ENCODE measurements around the gene DEFB129.

DEFB129 gene

GRCh38 chr20:271069-271468 is 44.0 kb downstream of the DEFB129 start:
- no peaks in the 10 kb centered on the region for H3K27me3 Mint-ChIP-seq
- ATAC-seq: no peak
- no peak overlapping the region for H3K4me3 Mint-ChIP-seq
- H3K9me3 Mint-ChIP-seq: no peaks in the 10 kb centered on the region
- no peak overlapping the region for H3K27ac Mint-ChIP-seq
- DNase-seq: no peak
- H3K4me1 Mint-ChIP-seq: peaks cover 13% of the 10 kb centered on the region

- no peaks in the 10 kb centered on the region for H3K9me3 Mint-ChIP-seq
- peaks cover 8% of the 10 kb centered on the region for H3K4me1 Mint-ChIP-seq
- H3K27me3 Mint-ChIP-seq: no peaks in the 10 kb centered on the region
These were observed 44.5 kb downstream of the DEFB129 start for GRCh38 chr20:271528-271927.

GRCh38 chr20:272718-273117 is 45.7 kb downstream of the DEFB129 start:
- no peaks in the 10 kb centered on the region for H3K27me3 Mint-ChIP-seq
- no peaks in the 10 kb centered on the region for H3K4me1 Mint-ChIP-seq
- no peak for DNase-seq
- H3K9me3 Mint-ChIP-seq: no peaks in the 10 kb centered on the region
- H3K4me3 Mint-ChIP-seq: no peak overlapping the region
- ATAC-seq: no peak
- no peak overlapping the region for H3K27ac Mint-ChIP-seq

More at GRCh38 chr20:271528-271927, 44.5 kb downstream of the DEFB129 start:
- ATAC-seq: no peak
- no peak overlapping the region for H3K27ac Mint-ChIP-seq
- no peak for DNase-seq
- H3K4me3 Mint-ChIP-seq: no peak overlapping the region

GRCh38 chr20:273884-274283 is 46.8 kb downstream of the DEFB129 start:
- Mint-ChIP-seq H3K4me1 (no peaks in the 10 kb centered on the region), H3K27me3 (no peaks in the 10 kb centered on the region), H3K27ac (no peak overlapping the region), H3K9me3 (no peaks in the 10 kb centered on the region), H3K4me3 (no peak overlapping the region)
- ATAC-seq (no peak), DNase-seq (no peak)

- no peaks in the 10 kb centered on the region for H3K4me1 Mint-ChIP-seq
- no peak overlapping the region for H3K27ac Mint-ChIP-seq
- no peaks in the 10 kb centered on the region for H3K9me3 Mint-ChIP-seq
- ATAC-seq (no peak), DNase-seq (no peak)
- H3K27me3 Mint-ChIP-seq: no peaks in the 10 kb centered on the region
- no peak overlapping the region for H3K4me3 Mint-ChIP-seq
These were observed 48.7 kb downstream of the DEFB129 start for GRCh38 chr20:275791-276190.

GRCh38 chr20:276620-277495 is 49.8 kb downstream of the DEFB129 start:
- Mint-ChIP-seq H3K9me3 (no peaks in the 10 kb centered on the region), H3K4me1 (no peaks in the 10 kb centered on the region), H3K27ac (peak overlapping the region in 1 of 2 donors; percentile 69), H3K4me3 (no peak overlapping the region), H3K27me3 (no peaks in the 10 kb centered on the region)
- DNase-seq (no peak), ATAC-seq (no peak)

- H3K27ac Mint-ChIP-seq: no peak overlapping the region
- no peaks in the 10 kb centered on the region for H3K27me3 Mint-ChIP-seq
- no peak for DNase-seq
- no peak overlapping the region for H3K4me3 Mint-ChIP-seq
- ATAC-seq: no peak
- H3K4me1 Mint-ChIP-seq: no peaks in the 10 kb centered on the region
- no peaks in the 10 kb centered on the region for H3K9me3 Mint-ChIP-seq
These were observed 50.4 kb downstream of the DEFB129 start for GRCh38 chr20:277496-277781.

- H3K27me3 Mint-ChIP-seq: no peaks in the 10 kb centered on the region
- H3K4me1 Mint-ChIP-seq: no peaks in the 10 kb centered on the region
- DNase-seq: no peak
- no peak for ATAC-seq
- H3K4me3 Mint-ChIP-seq: no peak overlapping the region
- no peaks in the 10 kb centered on the region for H3K9me3 Mint-ChIP-seq
- no peak overlapping the region for H3K27ac Mint-ChIP-seq
These were observed 51.1 kb downstream of the DEFB129 start for GRCh38 chr20:278181-278580.

GRCh38 chr20:278607-279571 is 51.8 kb downstream of the DEFB129 start:
- Mint-ChIP-seq H3K4me1 (no peaks in the 10 kb centered on the region), H3K27ac (no peak overlapping the region), H3K9me3 (no peaks in the 10 kb centered on the region), H3K27me3 (no peaks in the 10 kb centered on the region), H3K4me3 (no peak overlapping the region)
- ATAC-seq (peak; percentile 66), DNase-seq (no peak)

All from stimulated activated naive CD8-positive, alpha-beta T cell treated with anti-CD3 and anti-CD28 coated beads, Interleukin-15, amount 100 ng/mL, for 72 hours (primary cell).